Neuron (in vitro differentiated cells): ENCODE data around the gene EEF1E1.

Experiments
- H2AFZ ChIP-seq: one replicate; pipeline ENCODE4 v1.6.1; 2013; ENCODE audit warnings: low read depth, mild to moderate bottlenecking, inconsistent platforms, low read length, moderate library complexity
- H3K27me3 ChIP-seq: one replicate; pipeline ENCODE4 v1.6.1; 2013; ENCODE audit warnings: low read length; ENCODE audit not compliant: insufficient read depth
- H3K36me3 ChIP-seq: one replicate; pipeline ENCODE4 v1.6.1; 2013; ENCODE audit warnings: low read length; ENCODE audit not compliant: insufficient read depth
- H3K4me1 ChIP-seq: one replicate; pipeline ENCODE4 v1.6.1; 2013; ENCODE audit warnings: low read length; ENCODE audit not compliant: insufficient read depth
- H3K4me3 ChIP-seq: 2 replicates; pipeline ENCODE4 v1.5.1; 2013; ENCODE audit warnings: mild to moderate bottlenecking, low read length, moderate library complexity
- H3K9me3 ChIP-seq: one replicate; pipeline ENCODE4 v1.6.1; 2013; ENCODE audit warnings: low read length

EEF1E1 gene

GRCh38 chr6:8110117-8110721 is 7.9 kb upstream of the EEF1E1 start:
- no peak overlapping the region for H2AFZ ChIP-seq
- H3K4me1 ChIP-seq = no peaks in the 10 kb centered on the region
- no peaks in the 10 kb centered on the region for H3K36me3 ChIP-seq
- no peaks in the 10 kb centered on the region for H3K9me3 ChIP-seq
- H3K27me3 ChIP-seq = peaks cover 3% of the 10 kb centered on the region
- no peak overlapping the region for H3K4me3 ChIP-seq

- H3K4me3 ChIP-seq = no peak overlapping the region
- no peak overlapping the region for H2AFZ ChIP-seq
- no peaks in the 10 kb centered on the region for H3K36me3 ChIP-seq
- no peaks in the 10 kb centered on the region for H3K4me1 ChIP-seq
- H3K27me3 ChIP-seq = peaks cover 3% of the 10 kb centered on the region
- H3K9me3 ChIP-seq = no peaks in the 10 kb centered on the region
Observed at GRCh38 chr6:8108759-8109539, 6.6 kb upstream of the EEF1E1 start.

GRCh38 chr6:8108031-8108660 is 5.8 kb upstream of the EEF1E1 start:
- H2AFZ ChIP-seq = no peak overlapping the region
- H3K9me3 ChIP-seq = no peaks in the 10 kb centered on the region
- no peaks in the 10 kb centered on the region for H3K36me3 ChIP-seq
- H3K27me3 ChIP-seq = peaks cover 3% of the 10 kb centered on the region
- H3K4me3 ChIP-seq = no peak overlapping the region
- H3K4me1 ChIP-seq = no peaks in the 10 kb centered on the region

- H3K9me3 ChIP-seq = no peaks in the 10 kb centered on the region
- no peaks in the 10 kb centered on the region for H3K36me3 ChIP-seq
- H3K4me3 ChIP-seq = no peak overlapping the region
- no peak overlapping the region for H2AFZ ChIP-seq
- no peaks in the 10 kb centered on the region for H3K27me3 ChIP-seq
- H3K4me1 ChIP-seq = peaks cover 7% of the 10 kb centered on the region
Observed at GRCh38 chr6:8105791-8106190, 3.4 kb upstream of the EEF1E1 start.

DNA sequence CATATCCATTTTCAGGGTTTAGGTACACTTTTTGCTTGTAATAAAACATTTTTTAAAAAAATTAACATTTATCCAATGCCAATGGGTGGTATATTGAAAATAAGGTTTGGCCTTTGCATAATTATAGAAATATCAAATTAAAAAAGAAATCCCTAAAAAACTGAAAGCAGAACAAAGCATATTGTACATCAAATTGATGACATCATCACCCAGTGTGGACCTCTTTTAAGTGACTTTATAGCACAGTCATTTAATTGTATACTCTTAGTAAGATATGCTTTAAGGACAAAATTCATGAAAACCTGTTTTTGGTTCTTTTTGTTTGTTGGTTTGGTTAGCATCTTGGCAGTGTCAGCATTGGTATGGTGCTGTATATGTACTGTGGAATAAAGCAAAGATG is 1.4 kb upstream of the EEF1E1 start:
- H3K4me1 ChIP-seq = peaks cover 12% of the 10 kb centered on the region
- H3K4me3 ChIP-seq = no peak overlapping the region
- no peaks in the 10 kb centered on the region for H3K36me3 ChIP-seq
- H2AFZ ChIP-seq = no peak overlapping the region
- no peaks in the 10 kb centered on the region for H3K27me3 ChIP-seq
- H3K9me3 ChIP-seq = no peaks in the 10 kb centered on the region

GRCh38 chr6:8100159-8100854 is 2.0 kb downstream of the EEF1E1 start:
- Histone ChIP-seq H3K27me3 (no peaks in the 10 kb centered on the region), H3K9me3 (no peaks in the 10 kb centered on the region), H3K4me3 (no peak overlapping the region), H3K4me1 (peaks cover 12% of the 10 kb centered on the region), H3K36me3 (peaks cover 20% of the 10 kb centered on the region), H2AFZ (no peak overlapping the region)

DNA sequence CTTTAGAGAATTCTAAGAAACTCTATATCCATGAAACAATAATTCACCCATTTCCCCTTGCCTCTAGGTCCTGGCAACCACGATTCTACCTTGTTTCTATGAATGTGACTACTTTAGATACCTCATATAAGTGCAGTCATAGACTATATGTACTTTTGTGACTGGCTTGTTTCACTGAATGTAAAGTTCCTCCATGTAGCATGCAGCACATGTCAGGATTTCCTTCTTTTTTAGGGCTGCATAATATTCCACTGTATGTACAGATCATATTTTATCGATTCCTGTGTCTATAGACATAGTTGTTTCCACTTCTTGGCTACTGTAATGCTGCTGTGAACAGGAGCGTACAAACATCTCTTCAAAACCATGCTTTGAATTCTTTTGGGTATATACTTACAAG is 11.7 kb downstream of the EEF1E1 start:
- Histone ChIP-seq H3K9me3 (peaks cover 16% of the 10 kb centered on the region), H3K4me1 (no peaks in the 10 kb centered on the region), H2AFZ (no peak overlapping the region), H3K36me3 (peaks cover 75% of the 10 kb centered on the region), H3K27me3 (no peaks in the 10 kb centered on the region), H3K4me3 (no peak overlapping the region)

DNA sequence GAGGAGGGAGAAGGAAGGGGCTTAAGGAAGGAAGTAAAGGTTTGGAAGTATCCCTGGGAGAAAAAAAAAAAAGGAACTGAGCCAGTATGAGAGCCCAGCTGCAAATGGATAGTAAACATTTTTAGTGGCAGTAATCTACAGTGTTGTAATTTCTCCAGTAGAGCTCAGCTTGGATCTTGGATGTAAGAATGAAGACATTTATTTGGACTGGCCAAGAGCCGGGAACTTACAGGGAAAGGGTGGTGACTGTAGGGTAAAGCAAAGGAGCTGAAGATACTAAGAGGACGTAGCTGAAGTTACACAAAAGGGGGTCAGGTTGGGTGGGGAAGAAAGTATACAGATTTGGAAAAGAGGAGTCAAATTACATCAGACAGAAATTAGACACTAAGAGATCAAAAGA is 13.5 kb downstream of the EEF1E1 start:
- peaks cover 16% of the 10 kb centered on the region for H3K9me3 ChIP-seq
- H2AFZ ChIP-seq = no peak overlapping the region
- H3K4me3 ChIP-seq = no peak overlapping the region
- H3K36me3 ChIP-seq = peaks cover 65% of the 10 kb centered on the region
- no peaks in the 10 kb centered on the region for H3K4me1 ChIP-seq
- H3K27me3 ChIP-seq = no peaks in the 10 kb centered on the region

- Histone ChIP-seq H3K36me3 (peaks cover 62% of the 10 kb centered on the region), H3K4me3 (no peak overlapping the region), H3K9me3 (peaks cover 16% of the 10 kb centered on the region), H2AFZ (no peak overlapping the region), H3K27me3 (no peaks in the 10 kb centered on the region), H3K4me1 (no peaks in the 10 kb centered on the region)
Observed at GRCh38 chr6:8087870-8088754, 14.2 kb downstream of the EEF1E1 start.

DNA sequence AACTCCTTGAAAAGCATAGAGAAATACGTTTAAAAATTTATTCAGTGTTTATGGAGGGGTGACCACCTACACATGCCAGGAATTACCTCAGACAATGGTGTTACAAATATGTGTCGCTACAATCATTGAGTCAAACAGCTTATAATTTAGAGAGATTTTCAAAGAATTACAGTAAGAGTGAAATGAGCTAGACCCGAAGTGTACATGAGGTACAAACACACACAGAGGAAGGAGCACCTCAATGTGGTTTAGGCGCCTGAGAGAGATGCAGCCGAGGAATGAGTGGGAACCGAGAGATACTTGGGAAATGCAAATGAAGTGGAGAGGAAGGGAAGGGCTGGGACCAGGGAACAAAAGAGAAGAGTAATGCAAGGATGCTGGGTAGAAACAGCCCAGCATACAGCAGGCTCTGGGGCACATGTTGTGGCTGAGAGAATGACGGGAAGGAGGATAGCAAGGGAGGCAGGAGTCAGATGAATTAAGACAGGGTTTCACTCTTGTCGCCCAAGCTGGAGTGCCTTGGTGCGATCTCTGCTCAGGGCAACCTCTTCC is 15.5 kb downstream of the EEF1E1 start:
- H3K9me3 ChIP-seq = peaks cover 15% of the 10 kb centered on the region
- no peak overlapping the region for H3K4me3 ChIP-seq
- no peaks in the 10 kb centered on the region for H3K4me1 ChIP-seq
- peaks cover 55% of the 10 kb centered on the region for H3K36me3 ChIP-seq
- no peaks in the 10 kb centered on the region for H3K27me3 ChIP-seq
- no peak overlapping the region for H2AFZ ChIP-seq

DNA sequence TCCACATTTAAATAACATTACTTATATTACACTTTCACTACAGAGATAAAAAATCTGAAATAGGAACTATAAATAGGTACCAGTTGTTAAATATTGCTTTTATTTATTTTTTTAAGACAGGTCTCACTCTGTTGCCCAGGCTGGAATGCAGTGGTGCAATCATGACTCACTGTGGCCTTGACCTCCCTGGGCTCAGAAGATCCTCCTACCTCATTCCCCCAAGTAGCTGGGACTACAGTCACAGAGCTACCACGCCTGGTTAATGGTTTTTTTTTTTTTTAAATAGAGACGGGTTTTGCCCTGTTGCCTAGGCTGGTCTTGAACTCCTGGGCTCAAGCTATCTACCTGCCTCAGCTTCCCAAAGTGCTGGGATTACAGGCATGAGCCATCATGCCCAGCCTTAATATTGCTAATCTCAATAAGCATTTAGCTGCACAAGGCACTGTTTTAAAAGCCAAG is 17.3 kb downstream of the EEF1E1 start:
- Histone ChIP-seq H3K4me1 (no peaks in the 10 kb centered on the region), H3K27me3 (no peaks in the 10 kb centered on the region), H3K36me3 (peaks cover 43% of the 10 kb centered on the region), H3K4me3 (no peak overlapping the region), H3K9me3 (peaks cover 11% of the 10 kb centered on the region), H2AFZ (no peak overlapping the region)

- Histone ChIP-seq H3K4me3 (no peak overlapping the region), H3K4me1 (no peaks in the 10 kb centered on the region), H3K36me3 (peaks cover 44% of the 10 kb centered on the region), H2AFZ (no peak overlapping the region), H3K9me3 (peaks cover 11% of the 10 kb centered on the region), H3K27me3 (no peaks in the 10 kb centered on the region)
Observed at GRCh38 chr6:8084586-8084985, 17.8 kb downstream of the EEF1E1 start.
